Activated T-cell treated with anti-CD3 and anti-CD28 coated beads, Interleukin-2, amount 50 U/mL, for 72 hours (primary cell): ENCODE data around the gene SETD4. TPM values are rescaled to one million over a fixed set of nuclear protein-coding genes. Genes with fewer than 3 reads are reported as not detected.
A peak's percentile ranks its signal among the peaks of the same experiment; 100 is the strongest.

Experiments
- ATAC-seq, 2 donors: fragments of 150-1000 bp; cut with Tn5 transposase; replicated peaks in 1 of 2; 2 replicates each; pipeline ENCODE4 v1.10.0; 2021; ENCODE audit warnings: moderate library complexity in 2 of 2, mild to moderate bottlenecking in 1 of 2
- DNase-seq, 2 donors: peaks; one replicate each; pipeline ENCODE4 v3.0.0; 2021 to 2022; ENCODE audit warnings: mixed read lengths in 1 of 2
- H3K27ac Mint-ChIP-seq: one replicate; pipeline ENCODE4 v1.8.0; 2022; ENCODE audit warnings: mild to moderate bottlenecking, moderate library complexity, mixed read lengths
- H3K27me3 Mint-ChIP-seq: one replicate; pipeline ENCODE4 v1.8.0; 2022; ENCODE audit warnings: low read depth, mixed read lengths
- H3K36me3 Mint-ChIP-seq, 2 donors: one replicate each; pipeline ENCODE4 v1.8.0; 2022; ENCODE audit warnings: mixed read lengths in 2 of 2, mild to moderate bottlenecking in 1 of 2; ENCODE audit not compliant: insufficient read depth in 2 of 2
- H3K4me1 Mint-ChIP-seq: one replicate; pipeline ENCODE4 v1.8.0; 2022; ENCODE audit warnings: low read depth, mixed read lengths
- H3K4me3 Mint-ChIP-seq, 2 donors: one replicate each; pipeline ENCODE4 v1.8.0; 2022; ENCODE audit warnings: mild to moderate bottlenecking in 2 of 2, mixed read lengths in 2 of 2, moderate library complexity in 2 of 2
- H3K9me3 Mint-ChIP-seq, 2 donors: one replicate each; pipeline ENCODE4 v1.8.0; 2022; ENCODE audit warnings: mixed read lengths in 2 of 2
- total RNA-seq, 2 donors: library from RNA; stranded (reverse); gene quantifications; one replicate each; pipeline ENCODE4 v1.2.3, GENCODE V29; 2022

The SETD4 gene
- total RNA-seq, 2 donors from 2014 or later: 14.0 to 16.7 TPM

DNA sequence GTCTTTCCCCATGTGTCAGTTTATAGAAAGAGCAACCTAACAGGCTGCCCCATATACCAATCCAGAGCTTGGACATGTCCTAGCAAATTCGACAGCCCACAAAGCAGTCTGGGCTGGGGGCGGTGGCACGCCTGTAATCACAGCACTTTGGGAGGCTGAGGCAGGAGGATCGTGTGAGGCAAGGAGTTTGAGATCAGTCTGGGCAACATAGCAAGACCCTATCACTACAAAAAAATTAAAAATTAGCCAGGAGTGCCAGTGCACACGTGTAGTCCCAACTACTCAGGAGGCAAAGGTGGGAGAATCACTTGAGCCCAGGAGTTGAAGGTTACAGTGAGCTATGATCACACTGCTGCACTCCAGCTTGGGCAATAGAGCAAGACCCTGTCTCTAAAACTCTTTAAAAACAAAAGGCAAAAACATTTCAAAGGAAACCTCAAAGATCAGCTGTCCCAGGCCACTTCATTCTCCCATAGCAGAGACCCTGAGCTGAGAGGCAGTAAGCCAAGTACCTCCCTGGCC is 54.4 kb downstream of the SETD4 start:
- DNase-seq (no peak), ATAC-seq (no peak)
- Mint-ChIP-seq H3K4me3 (no peak overlapping the region), H3K27me3 (peaks cover 3% of the 10 kb centered on the region), H3K36me3 (no peaks in the 10 kb centered on the region), H3K27ac (no peak overlapping the region), H3K9me3 (no peaks in the 10 kb centered on the region), H3K4me1 (no peaks in the 10 kb centered on the region)

DNA sequence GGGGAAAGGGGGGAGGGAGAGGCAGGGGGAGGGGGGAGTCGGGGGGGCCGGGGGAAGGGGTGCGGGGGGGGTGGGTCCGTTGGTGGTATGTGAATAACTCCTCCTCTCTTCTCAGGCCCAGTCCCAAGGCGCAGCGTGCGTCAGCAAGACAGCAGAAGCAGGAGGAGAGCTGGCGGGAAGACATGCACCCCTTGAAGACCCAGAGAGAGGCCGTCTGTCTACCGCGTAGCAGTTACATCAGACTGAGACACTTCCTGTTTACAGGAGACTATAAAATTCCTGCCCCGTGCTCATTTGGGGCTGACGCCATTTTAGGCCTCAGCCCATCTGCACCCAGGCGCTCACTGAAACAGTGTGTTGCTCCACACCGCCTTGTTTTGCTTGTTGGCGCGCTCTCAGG is 55.3 kb downstream of the SETD4 start:
- Mint-ChIP-seq H3K27ac (no peak overlapping the region), H3K4me1 (no peaks in the 10 kb centered on the region), H3K27me3 (peaks cover 11% of the 10 kb centered on the region), H3K36me3 (no peaks in the 10 kb centered on the region), H3K4me3 (no peak overlapping the region), H3K9me3 (no peaks in the 10 kb centered on the region)
- DNase-seq: no peak
- ATAC-seq: no peak

DNA sequence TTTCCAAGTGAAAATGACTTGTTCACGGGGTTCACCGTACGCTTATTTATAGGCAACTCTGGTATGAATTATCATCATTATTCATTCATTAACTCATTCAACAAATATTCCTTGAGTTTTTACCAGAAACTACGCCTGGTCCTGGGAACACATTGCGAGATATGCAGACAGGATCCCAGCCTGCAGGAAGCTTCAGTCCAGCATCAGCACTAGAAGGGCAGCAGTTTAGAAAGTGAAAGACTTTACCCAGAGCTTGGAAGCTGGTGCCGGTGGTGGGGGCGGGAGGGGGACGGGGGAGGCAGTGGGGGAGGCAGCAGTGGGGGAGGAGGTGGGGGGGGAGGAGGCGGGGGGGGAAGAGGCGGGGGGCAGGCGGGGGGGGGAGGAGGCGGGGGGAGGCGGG is 55.9 kb downstream of the SETD4 start:
- ATAC-seq: no peak
- Mint-ChIP-seq H3K4me3 (no peak overlapping the region), H3K4me1 (no peaks in the 10 kb centered on the region), H3K27ac (no peak overlapping the region), H3K27me3 (peaks cover 11% of the 10 kb centered on the region), H3K9me3 (no peaks in the 10 kb centered on the region), H3K36me3 (no peaks in the 10 kb centered on the region)
- DNase-seq: no peak

DNA sequence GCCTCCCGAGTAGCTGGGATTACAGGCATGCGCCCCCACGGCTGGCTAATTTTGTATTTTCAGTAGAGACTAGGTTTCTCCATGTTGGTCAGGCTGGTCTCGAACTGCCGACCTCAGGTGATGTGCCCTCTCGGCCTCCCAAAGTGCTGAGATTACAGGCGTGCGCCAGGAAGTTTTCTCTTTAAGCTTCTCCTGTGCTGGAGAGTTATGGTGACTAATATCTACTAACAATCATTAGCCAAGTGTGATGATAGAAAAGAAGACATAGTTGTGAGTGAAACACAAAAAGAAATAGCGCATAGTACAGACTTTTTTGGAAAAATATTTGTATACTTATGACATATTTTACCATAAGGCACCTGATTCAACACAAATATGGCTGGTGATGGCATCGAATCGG is 56.5 kb downstream of the SETD4 start:
- Mint-ChIP-seq H3K4me3 (no peak overlapping the region), H3K9me3 (no peaks in the 10 kb centered on the region), H3K4me1 (no peaks in the 10 kb centered on the region), H3K27ac (no peak overlapping the region), H3K27me3 (peaks cover 13% of the 10 kb centered on the region), H3K36me3 (no peaks in the 10 kb centered on the region)
- DNase-seq (no peak), ATAC-seq (no peak)

DNA sequence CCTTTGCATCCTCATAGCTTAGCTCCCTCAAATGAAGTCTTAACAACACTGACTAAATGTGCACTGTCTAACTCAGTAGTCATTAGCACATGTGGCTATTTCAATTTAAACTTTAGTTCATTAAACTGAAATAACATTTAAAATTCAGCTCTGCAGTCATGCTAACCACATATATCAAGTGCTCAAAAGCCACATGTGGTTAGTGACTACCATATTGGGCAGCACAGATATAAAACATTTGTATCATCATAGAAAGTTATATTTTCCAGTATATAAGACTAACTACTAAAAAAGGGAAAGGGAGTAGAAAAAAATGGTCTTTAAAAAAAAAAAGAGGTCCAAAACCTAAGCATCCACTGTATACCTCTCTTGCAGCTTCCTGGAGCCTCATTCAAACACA is 64.1 kb downstream of the SETD4 start:
- no peaks in the 10 kb centered on the region for H3K9me3 Mint-ChIP-seq
- no peak for DNase-seq

DNA sequence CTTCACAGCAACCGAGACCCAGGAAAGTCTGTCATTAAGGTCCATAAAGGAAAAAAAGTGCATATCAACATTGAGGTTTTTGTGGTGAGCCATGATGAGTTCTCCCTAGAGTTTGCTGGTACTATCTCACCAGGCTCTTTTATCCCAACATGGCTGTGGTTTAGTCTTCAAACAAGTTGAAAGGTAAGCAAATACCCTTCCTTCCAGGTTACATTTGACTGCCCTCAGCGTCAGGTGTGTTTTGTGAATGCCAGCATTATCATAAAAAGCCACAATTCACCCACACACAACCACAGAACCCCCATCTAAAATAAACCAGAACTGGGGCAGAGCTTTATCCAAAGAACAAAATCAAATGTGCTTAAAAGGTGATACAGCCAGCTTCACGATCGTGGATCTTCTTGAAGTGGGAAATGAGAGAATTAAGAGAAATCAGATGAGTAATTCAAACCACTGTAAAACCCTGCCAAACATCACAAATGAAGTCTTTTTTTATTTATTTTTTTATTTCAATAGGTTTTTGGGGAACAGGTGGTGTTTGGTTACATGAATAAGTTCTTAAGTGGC is 64.7 kb downstream of the SETD4 start:
- ATAC-seq (peak in 1 of 2 donors; percentile 55), DNase-seq (peak in 1 of 2 donors; percentile 7)
- Mint-ChIP-seq H3K9me3 (no peaks in the 10 kb centered on the region), H3K27ac (no peak overlapping the region), H3K4me1 (peaks cover 16% of the 10 kb centered on the region), H3K36me3 (no peaks in the 10 kb centered on the region), H3K4me3 (no peak overlapping the region), H3K27me3 (peaks cover 26% of the 10 kb centered on the region)

More for the DNA sequence above, 64.1 kb downstream of the SETD4 start:
- H3K27ac Mint-ChIP-seq: no peak overlapping the region
- H3K36me3 Mint-ChIP-seq: no peaks in the 10 kb centered on the region
- H3K27me3 Mint-ChIP-seq: peaks cover 32% of the 10 kb centered on the region
- peaks cover 16% of the 10 kb centered on the region for H3K4me1 Mint-ChIP-seq
- ATAC-seq: peak in 1 of 2 donors; percentile 61
- H3K4me3 Mint-ChIP-seq: no peak overlapping the region

DNA sequence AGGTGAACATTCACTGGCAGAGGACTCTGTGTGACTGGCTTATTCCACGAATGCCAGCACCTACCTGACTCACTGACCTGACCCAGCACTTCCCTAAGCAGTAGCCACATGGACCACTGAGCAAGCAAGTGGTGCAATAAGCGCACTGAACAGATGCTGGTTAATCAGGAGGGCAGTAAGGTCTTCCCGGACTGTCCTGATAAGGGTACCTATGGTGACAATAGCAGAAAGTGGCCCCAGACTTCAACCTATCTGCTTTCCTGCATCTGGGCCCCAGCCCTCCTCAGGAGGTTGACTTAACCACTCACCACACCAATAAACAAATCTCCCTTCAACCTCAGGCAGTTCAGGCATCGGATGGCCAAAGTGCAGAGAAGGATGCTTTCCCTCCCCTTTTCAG is 65.7 kb downstream of the SETD4 start:
- no peaks in the 10 kb centered on the region for H3K36me3 Mint-ChIP-seq
- H3K27me3 Mint-ChIP-seq: peaks cover 22% of the 10 kb centered on the region
- H3K4me3 Mint-ChIP-seq: no peak overlapping the region
- ATAC-seq (no peak), DNase-seq (no peak)
- peaks cover 16% of the 10 kb centered on the region for H3K4me1 Mint-ChIP-seq
- no peak overlapping the region for H3K27ac Mint-ChIP-seq
- no peaks in the 10 kb centered on the region for H3K9me3 Mint-ChIP-seq

DNA sequence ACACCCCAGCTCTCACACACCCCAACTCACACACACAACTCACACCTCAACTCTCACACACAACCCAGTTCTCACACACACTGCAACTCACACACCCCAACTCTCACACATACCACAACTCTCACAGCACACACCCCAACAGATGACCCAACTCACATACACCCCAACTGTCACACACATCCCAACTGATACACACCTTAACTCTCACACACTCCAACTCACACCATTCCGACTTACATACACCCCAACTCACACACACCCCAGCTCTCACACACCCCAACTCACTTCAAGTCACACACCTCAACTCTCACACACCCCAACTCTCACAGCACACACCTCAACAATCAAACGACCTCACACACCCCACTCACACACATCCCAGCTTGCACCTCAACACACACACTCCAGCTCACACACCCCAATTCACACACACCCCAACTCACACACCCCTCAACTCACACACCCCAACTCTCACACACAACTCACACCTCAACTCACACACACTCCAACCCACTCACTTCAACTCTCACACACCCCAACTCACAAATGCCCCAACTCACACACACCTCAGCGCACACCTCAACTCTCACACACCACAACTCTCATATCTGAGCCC is 66.3 kb downstream of the SETD4 start:
- Mint-ChIP-seq H3K9me3 (no peaks in the 10 kb centered on the region), H3K4me1 (peaks cover 16% of the 10 kb centered on the region), H3K36me3 (no peaks in the 10 kb centered on the region), H3K27me3 (peaks cover 28% of the 10 kb centered on the region), H3K4me3 (no peak overlapping the region), H3K27ac (no peak overlapping the region)
- no peak for ATAC-seq
- DNase-seq: no peak

DNA sequence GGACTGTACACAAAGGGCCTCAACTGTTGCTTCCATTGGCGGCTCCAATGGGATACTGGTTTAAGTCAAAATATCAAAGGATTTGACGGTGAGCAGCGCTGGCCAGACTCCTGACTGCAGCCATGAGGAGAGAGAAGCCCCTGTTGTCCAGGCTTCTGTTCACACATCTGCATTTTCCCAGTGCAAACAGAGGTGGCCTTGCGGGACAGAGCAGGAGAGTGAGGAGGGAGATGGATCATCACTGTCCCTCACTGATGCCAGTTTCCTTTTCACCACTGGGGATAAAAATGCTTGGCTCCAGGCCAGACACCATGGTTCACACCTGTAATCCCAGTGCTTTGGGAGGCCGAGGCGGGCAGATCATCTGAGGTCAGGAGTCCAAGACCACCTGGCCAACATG is 69.2 kb downstream of the SETD4 start:
- ATAC-seq: no peak
- Mint-ChIP-seq H3K27ac (no peak overlapping the region), H3K9me3 (no peaks in the 10 kb centered on the region)

DNA sequence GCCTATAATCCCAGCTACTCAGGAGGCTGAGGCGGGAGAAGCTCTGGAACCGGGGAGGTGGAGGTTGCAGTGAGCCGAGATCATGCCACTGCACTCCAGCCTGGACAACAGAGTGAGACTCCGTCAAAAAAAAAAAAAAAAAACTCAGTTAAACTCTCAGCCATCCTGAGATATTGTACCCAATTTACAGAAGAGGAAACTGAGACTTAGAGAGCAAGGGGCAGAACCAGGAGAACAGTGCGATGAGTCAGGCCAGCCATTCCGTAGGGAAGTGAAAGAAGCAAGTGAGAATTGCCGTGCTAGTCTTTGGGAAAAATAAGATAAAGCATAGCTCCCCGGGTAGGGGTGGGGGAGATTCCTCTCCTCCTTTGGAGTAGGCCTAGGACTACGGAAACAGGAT is 69.7 kb downstream of the SETD4 start:
- peaks cover 21% of the 10 kb centered on the region for H3K27me3 Mint-ChIP-seq
- no peak for DNase-seq
- ATAC-seq: no peak
- H3K36me3 Mint-ChIP-seq: no peaks in the 10 kb centered on the region
- peaks cover 9% of the 10 kb centered on the region for H3K4me1 Mint-ChIP-seq
- H3K4me3 Mint-ChIP-seq: no peak overlapping the region
- no peak overlapping the region for H3K27ac Mint-ChIP-seq
- H3K9me3 Mint-ChIP-seq: no peaks in the 10 kb centered on the region

More for the DNA sequence above, 69.2 kb downstream of the SETD4 start:
- DNase-seq: no peak
- H3K36me3 Mint-ChIP-seq: no peaks in the 10 kb centered on the region
- H3K27me3 Mint-ChIP-seq: peaks cover 19% of the 10 kb centered on the region
- H3K4me3 Mint-ChIP-seq: no peak overlapping the region
- peaks cover 14% of the 10 kb centered on the region for H3K4me1 Mint-ChIP-seq

DNA sequence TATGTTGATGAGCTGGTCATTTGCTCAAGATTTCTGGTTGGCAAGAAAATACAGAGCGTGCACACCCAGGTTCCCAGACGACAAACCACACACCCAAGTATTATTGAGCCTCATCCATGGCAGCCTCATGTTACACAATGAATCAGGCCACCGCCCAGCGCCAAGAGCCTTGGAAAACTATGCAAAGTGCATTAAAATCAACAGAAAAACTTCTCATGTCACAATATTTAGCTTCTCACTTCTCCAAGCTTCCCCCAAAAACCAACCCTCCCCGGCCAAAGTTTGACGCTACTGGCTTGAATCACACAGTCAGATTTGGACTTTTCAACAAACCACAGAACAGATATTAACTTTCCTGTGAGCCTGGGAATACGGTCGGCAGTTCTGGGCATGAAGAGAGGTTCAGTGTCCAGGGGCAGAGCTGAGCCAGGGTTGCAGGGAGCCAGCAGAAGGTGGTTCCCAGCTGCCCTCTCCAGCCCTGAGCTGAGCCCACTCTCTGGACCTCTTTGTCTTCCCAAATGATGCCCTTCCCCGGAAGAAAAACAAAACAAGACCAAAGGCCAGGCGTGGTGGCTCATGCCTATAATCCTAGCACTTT is 71.1 kb downstream of the SETD4 start:
- no peak for ATAC-seq
- Mint-ChIP-seq H3K27ac (no peak overlapping the region), H3K27me3 (peaks cover 32% of the 10 kb centered on the region), H3K4me1 (no peaks in the 10 kb centered on the region), H3K4me3 (no peak overlapping the region), H3K9me3 (no peaks in the 10 kb centered on the region), H3K36me3 (no peaks in the 10 kb centered on the region)
- DNase-seq: no peak

DNA sequence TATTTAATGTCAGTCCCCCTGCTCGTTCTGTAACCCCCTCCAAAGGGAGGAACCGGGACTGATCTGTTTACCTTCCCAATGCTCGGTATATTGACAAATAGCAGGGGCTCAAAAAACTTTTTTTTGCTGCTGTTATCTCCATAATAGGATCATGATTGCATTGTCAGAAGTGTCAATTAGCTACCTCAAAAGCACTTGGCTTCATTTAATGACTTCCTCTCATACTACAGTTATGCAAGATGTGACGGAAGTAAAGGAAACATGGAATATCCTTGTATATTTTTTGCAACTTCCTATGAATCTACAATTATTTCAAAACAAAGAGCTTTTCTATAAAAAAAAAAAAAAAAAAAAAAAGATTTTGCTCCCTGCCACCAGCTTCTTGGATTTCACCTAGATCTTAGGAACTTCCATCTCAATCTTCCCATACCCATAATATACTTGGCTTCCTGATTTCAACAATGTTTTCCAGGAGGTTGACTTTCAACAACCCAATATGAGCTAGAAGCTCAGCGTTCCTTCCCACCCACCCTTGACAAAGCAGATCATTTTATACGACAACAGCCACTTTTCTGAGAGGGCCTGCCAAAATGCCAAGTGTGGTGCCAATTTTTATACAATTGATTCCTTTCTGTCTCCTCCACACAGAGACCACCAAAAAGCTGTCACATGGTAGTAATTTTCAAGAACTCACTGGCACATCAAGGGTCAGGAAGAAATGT is 71.7 kb downstream of the SETD4 start:
- Mint-ChIP-seq H3K4me1 (no peaks in the 10 kb centered on the region), H3K27ac (no peak overlapping the region)

DNA sequence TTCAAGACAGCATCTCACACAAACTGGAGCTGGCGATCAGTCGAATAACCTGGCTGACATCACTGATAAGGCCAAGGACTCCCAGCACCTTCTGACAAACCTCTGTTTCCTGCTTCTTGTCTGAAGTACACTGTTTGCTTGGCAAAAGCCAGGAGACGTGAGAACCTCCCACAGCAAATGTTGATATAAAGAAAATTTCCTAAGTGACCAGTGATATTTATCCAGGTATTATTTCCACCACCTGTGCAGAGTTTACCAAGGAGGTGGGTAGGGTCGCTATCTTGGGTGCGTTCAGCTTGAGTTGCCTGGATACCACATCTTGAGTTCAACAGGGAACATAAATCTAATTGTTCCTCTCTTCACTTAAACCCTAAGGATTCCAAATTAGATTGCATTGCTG is 72.9 kb downstream of the SETD4 start:
- no peak overlapping the region for H3K27ac Mint-ChIP-seq

More for the DNA sequence above, 71.7 kb downstream of the SETD4 start:
- Mint-ChIP-seq H3K27me3 (peaks cover 32% of the 10 kb centered on the region), H3K9me3 (no peaks in the 10 kb centered on the region), H3K36me3 (no peaks in the 10 kb centered on the region), H3K4me3 (no peak overlapping the region)
- ATAC-seq (no peak), DNase-seq (no peak)

More for the DNA sequence above, 72.9 kb downstream of the SETD4 start:
- ATAC-seq (no peak), DNase-seq (no peak)
- Mint-ChIP-seq H3K9me3 (no peaks in the 10 kb centered on the region), H3K27me3 (peaks cover 32% of the 10 kb centered on the region), H3K4me1 (no peaks in the 10 kb centered on the region), H3K36me3 (no peaks in the 10 kb centered on the region), H3K4me3 (no peak overlapping the region)
